HepG2 (cell line): ENCODE measurements around the gene CLDN20. TPM values are rescaled to one million over a fixed set of nuclear protein-coding genes. Genes with fewer than 3 reads are reported as not detected.

Source experiments
- CAMTA2 ChIP-seq: sonication (generic); formaldehyde crosslinking; IDR thresholded peaks from 2 replicates; pipeline ENCODE4 v1.4.0; 2020; ENCODE audit warnings: mild to moderate bottlenecking, missing genetic modification reagents, borderline replicate concordance
- CERS6 ChIP-seq: sonication (generic); formaldehyde crosslinking; IDR thresholded peaks from 2 replicates; pipeline ENCODE4 v1.5.0; 2020; ENCODE audit warnings: missing genetic modification reagents
- EP300 ChIP-seq, 3 experiments: sonication (generic) in 1 of 3; formaldehyde crosslinking in 1 of 3; IDR thresholded peaks; 2 replicates each; pipeline versions ENCODE4 v1.5.1 to v1.6.1; 2011 to 2020; ENCODE audit warnings: low read depth in 2 of 3, low read length in 2 of 3, borderline replicate concordance in 1 of 3, improper control_type of control experiment in 1 of 3, mild to moderate bottlenecking in 1 of 3, missing genetic modification reagents in 1 of 3, moderate library complexity in 1 of 3
- GFI1 ChIP-seq: sonication (generic); formaldehyde crosslinking; IDR thresholded peaks from 2 replicates; pipeline ENCODE4 v1.5.0; 2020; ENCODE audit warnings: missing genetic modification reagents, mild to moderate bottlenecking, borderline replicate concordance
- GTF2F1 ChIP-seq: fragments of 150-350 bp; IDR thresholded peaks from 2 replicates; pipeline ENCODE4 v1.6.1; 2014; ENCODE audit warnings: low read length
- MAFG ChIP-seq: sonication (generic); formaldehyde crosslinking; IDR thresholded peaks from 2 replicates; pipeline ENCODE4 v1.5.1; 2020; ENCODE audit warnings: mild to moderate bottlenecking, missing genetic modification reagents
- MIER3 ChIP-seq: IDR thresholded peaks from 2 replicates; pipeline ENCODE4 v1.6.1; 2016; ENCODE audit warnings: missing compliant biosample characterization, borderline replicate concordance
- MYC ChIP-seq: sonication (generic); formaldehyde crosslinking; IDR thresholded peaks from 2 replicates; pipeline ENCODE4 v1.9.0; 2021; ENCODE audit warnings: missing genetic modification reagents, borderline replicate concordance
- NAIF1 ChIP-seq: sonication (generic); formaldehyde crosslinking; IDR thresholded peaks from 2 replicates; pipeline ENCODE4 v1.5.0; 2020; ENCODE audit warnings: mild to moderate bottlenecking, missing genetic modification reagents, borderline replicate concordance
- NFATC3 ChIP-seq: sonication (generic); formaldehyde crosslinking; IDR thresholded peaks from 2 replicates; pipeline ENCODE4 v1.5.1; 2020; ENCODE audit warnings: mild to moderate bottlenecking, missing genetic modification reagents
- NR2C2 ChIP-seq: sonication (generic); formaldehyde crosslinking; IDR thresholded peaks from 2 replicates; pipeline ENCODE4 v1.4.0; 2020; ENCODE audit warnings: missing genetic modification reagents, mild to moderate bottlenecking, moderate library complexity, borderline replicate concordance
- RARA ChIP-seq: IDR thresholded peaks from 2 replicates; pipeline ENCODE4 v1.6.1; 2016; ENCODE audit warnings: missing genetic modification reagents, missing compliant biosample characterization
- RNF2 ChIP-seq: fragments of 450-650 bp; conservative IDR thresholded peaks from 2 replicates; pipeline ENCODE4 v1.6.1; 2016; ENCODE audit warnings: low read depth
- SMAD3 ChIP-seq: sonication (generic); formaldehyde crosslinking; IDR thresholded peaks from 2 replicates; pipeline ENCODE4 v1.4.0; 2020; ENCODE audit warnings: missing genetic modification reagents
- SRF ChIP-seq: IDR thresholded peaks from 2 replicates; pipeline ENCODE4 v1.6.1; 2011; ENCODE audit warnings: mild to moderate bottlenecking, low read depth, low read length, moderate library complexity
- TBL1XR1 ChIP-seq: fragments of 150-350 bp; IDR thresholded peaks from 2 replicates; pipeline ENCODE4 v1.6.1; 2014; ENCODE audit warnings: borderline replicate concordance, low read length; ENCODE audit not compliant: partially characterized antibody
- TFDP1 ChIP-seq: IDR thresholded peaks from 2 replicates; pipeline ENCODE4 v1.6.1; 2016; ENCODE audit warnings: missing compliant biosample characterization, missing genetic modification reagents, borderline replicate concordance
- ZBTB39 ChIP-seq: sonication (generic); formaldehyde crosslinking; IDR thresholded peaks from 2 replicates; pipeline ENCODE4 v1.5.0; 2020; ENCODE audit warnings: missing genetic modification reagents
- ZC3H13 ChIP-seq: sonication (generic); formaldehyde crosslinking; IDR thresholded peaks from 2 replicates; pipeline ENCODE4 v1.8.1; 2023; ENCODE audit warnings: mild to moderate bottlenecking, missing genetic modification reagents, moderate library complexity
- ZNF121 ChIP-seq: sonication (generic); formaldehyde crosslinking; IDR thresholded peaks from 2 replicates; pipeline ENCODE4 v1.5.0; 2020; ENCODE audit warnings: mild to moderate bottlenecking, missing genetic modification reagents
- ZNF17 ChIP-seq: sonication (generic); formaldehyde crosslinking; IDR thresholded peaks from 2 replicates; pipeline ENCODE4 v1.5.0; 2020; ENCODE audit warnings: mild to moderate bottlenecking, missing genetic modification reagents
- ZNF530 ChIP-seq: sonication (generic); formaldehyde crosslinking; IDR thresholded peaks from 2 replicates; pipeline ENCODE4 v1.5.0; 2020; ENCODE audit warnings: low read depth, mild to moderate bottlenecking, missing genetic modification reagents
- ZNF558 ChIP-seq: sonication (generic); formaldehyde crosslinking; IDR thresholded peaks from 2 replicates; pipeline ENCODE4 v1.9.0; 2022; ENCODE audit warnings: mild to moderate bottlenecking, missing genetic modification reagents, borderline replicate concordance
- ZNF782 ChIP-seq: sonication (generic); formaldehyde crosslinking; IDR thresholded peaks from 2 replicates; pipeline ENCODE4 v1.4.0; 2020; ENCODE audit warnings: missing genetic modification reagents, mild to moderate bottlenecking, borderline replicate concordance
- ZSCAN12 ChIP-seq: sonication (generic); formaldehyde crosslinking; IDR thresholded peaks from 2 replicates; pipeline ENCODE4 v1.9.0; 2021; ENCODE audit warnings: mild to moderate bottlenecking, missing genetic modification reagents
- ZSCAN31 ChIP-seq: sonication (generic); formaldehyde crosslinking; IDR thresholded peaks from 2 replicates; pipeline ENCODE4 v1.5.0; 2020; ENCODE audit warnings: low read depth, mild to moderate bottlenecking, missing genetic modification reagents
- polyA plus RNA-seq, 8 experiments: library from polyadenylated mRNA; depleted of rRNA in 3 of 8; stranded (reverse) in 7 of 8; unstranded in 1 of 8; fragments of >200 nt; fragmentation: Illumina TruSeq in 4 of 8; extraction: Trizol in 4 of 8; gene quantifications; 2 replicates each; pipeline versions ENCODE4 v1.2.1 to v1.2.3, GENCODE V29; 2011 to 2016; ENCODE audit warnings: low read depth in 4 of 8, missing spikeins in 1 of 8, mixed read lengths in 1 of 8; ENCODE audit not compliant: insufficient read depth in 1 of 8
- total RNA-seq, 5 experiments: library from RNA; depleted of rRNA; stranded (reverse); fragments of >200 nt; fragmentation: Illumina TruSeq; extraction: Trizol; gene quantifications; 2 replicates each; pipeline ENCODE4 v1.2.3, GENCODE V29; 2016; ENCODE audit warnings: low read depth in 1 of 5

The CLDN20 gene
- total and polyA plus RNA-seq, 2 of the 13 experiments (the other 11 are each of a cell fraction or from before 2014, with no cell fraction given) = not detected

GRCh38 chr6:155314092-155314772 lies 50.4 kb downstream of the CLDN20 start, which contains the start of gene TFB1M (continued):
- TF ChIP-seq MAFG (CRISPR knock-in tag) = no peak
- peak; percentile 28; the same call in 1 of the 2 replicates for TF ChIP-seq CAMTA2 (CRISPR knock-in tag)
- no peak for TF ChIP-seq ZBTB39 (CRISPR knock-in tag)
- TF ChIP-seq NFATC3 (CRISPR knock-in tag) = no peak; the same call in 1 of the 2 replicates
- no peak; the same call in 1 of the 2 replicates for TF ChIP-seq MIER3 (CRISPR knock-in tag)
- 0 out of 2 replicates have a peak, but pooled peaks have one; percentile 12 for TF ChIP-seq NAIF1 (CRISPR knock-in tag)
- no peak for TF ChIP-seq ZNF558 (CRISPR knock-in tag)
- TF ChIP-seq NR2C2 = peak; percentile 80
- TF ChIP-seq RARA = 0 out of 2 replicates have a peak, but pooled peaks have one; percentile 33
- no peak for TF ChIP-seq ZNF530
- no peak for TF ChIP-seq ZNF17
- peak; percentile 74 for TF ChIP-seq CERS6
- TF ChIP-seq ZC3H13 (CRISPR knock-in tag) = peak; percentile 88
- TF ChIP-seq TFDP1 (CRISPR knock-in tag) = no peak
- TF ChIP-seq RNF2 = peak; percentile 63; the same call in 1 of the 2 replicates
- TF ChIP-seq ZNF121 (CRISPR knock-in tag) = no peak
- no peak for TF ChIP-seq GFI1 (CRISPR knock-in tag)
- no peak for TF ChIP-seq SMAD3 (CRISPR knock-in tag)
- peak; percentile 85; the same call in 1 of the 2 replicates for TF ChIP-seq ZSCAN12 (CRISPR knock-in tag)
- TF ChIP-seq TBL1XR1 = peak; percentile 55
- no peak for TF ChIP-seq SRF
- peak; percentile 76; the same call in 1 of the 2 replicates for TF ChIP-seq MYC
- peak; percentile 79 for TF ChIP-seq ZSCAN31
- peak; percentile 71; the same call in 1 of the 2 replicates for TF ChIP-seq GTF2F1
- peak; percentile 90 for TF ChIP-seq ZNF782 (CRISPR knock-in tag)
- no peak; a peak in 1 of 4 replicates for TF ChIP-seq EP300 (IDR thresholded peaks at IDR 0.05; ENCODE audit: low read depth in 2 of 2, low read length in 2 of 2)
- TF ChIP-seq EP300 (CRISPR knock-in tag; IDR thresholded peaks at IDR 0.05; ENCODE audit: borderline replicate concordance) = 0 out of 2 replicates have a peak, but pooled peaks have one; percentile 12
